Gastroesophageal sphincter (tissue), 4 donors: ENCODE results near the gene FXYD6. TPM values are rescaled to one million over a fixed set of nuclear protein-coding genes. Genes with fewer than 3 reads are reported as not detected.

Source experiments
- ATAC-seq: fragments of 150-250 bp; one replicate; pipeline ENCODE4 v1.9.1; 2016; ENCODE audit warnings: mild to moderate bottlenecking, moderate library complexity
- H3K27ac ChIP-seq, 4 donors: fragments of 200-600 bp; sonication (generic) in 3 of 4; 1 replicate in 3 of 4; 2 replicates in 1 of 4; pipeline ENCODE4 v1.5.1; 2016 to 2019
- H3K27me3 ChIP-seq: fragments of 200-600 bp; sonication (generic); one replicate; pipeline ENCODE4 v1.5.1; 2019
- H3K36me3 ChIP-seq, 2 donors: fragments of 200-600 bp; sonication (generic); one replicate each; pipeline ENCODE4 v1.5.1; 2019; ENCODE audit warnings: control low read depth in 1 of 2
- H3K4me1 ChIP-seq, 3 donors: fragments of 200-600 bp; sonication (generic); 1 replicate in 2 of 3; 2 replicates in 1 of 3; pipeline ENCODE4 v1.5.1; 2016 to 2019; ENCODE audit warnings: control low read depth in 2 of 3
- H3K4me3 ChIP-seq, 2 donors: fragments of 200-600 bp; sonication (generic); one replicate each; pipeline ENCODE4 v1.5.1; 2019; ENCODE audit warnings: mild to moderate bottlenecking in 1 of 2, moderate library complexity in 1 of 2
- H3K9me3 ChIP-seq, 3 donors: fragments of 200-600 bp; sonication (generic); one replicate each; pipeline ENCODE4 v1.5.1; 2017 to 2019; ENCODE audit warnings: control low read depth in 2 of 3
- CTCF ChIP-seq, 4 experiments: fragments of 200-600 bp in 2 of 4; fragments of 450-650 bp in 2 of 4; sonication (generic) in 1 of 4; IDR thresholded peaks; one replicate each; pipeline ENCODE4 v1.5.1; 2017 to 2019; ENCODE audit warnings: antibody characterized with exemption in 4 of 4, mild to moderate bottlenecking in 2 of 4, moderate library complexity in 2 of 4
- EP300 ChIP-seq: sonication (generic); formaldehyde crosslinking; IDR thresholded peaks from one replicate; pipeline ENCODE4 v1.6.1; 2017; ENCODE audit warnings: antibody characterized with exemption, mild to moderate bottlenecking
- POLR2A ChIP-seq, 2 donors: fragments of 450-650 bp; IDR thresholded peaks; one replicate each; pipeline ENCODE4 v1.6.1; 2017; ENCODE audit warnings: antibody characterized with exemption in 2 of 2, mild to moderate bottlenecking in 2 of 2, moderate library complexity in 1 of 2
- POLR2AphosphoS5 ChIP-seq: sonication (generic); formaldehyde crosslinking; IDR thresholded peaks from one replicate; pipeline ENCODE4 v1.6.1; 2017; ENCODE audit warnings: antibody characterized with exemption
- WGBS, 2 donors: methylation state at CpG; one replicate each; pipeline ENCODE4 v1.1.5; 2018; ENCODE audit warnings: low coverage in 1 of 2; 5-methylcytosine and 5-hydroxymethylcytosine counted together
- total RNA-seq, 4 donors: library from RNA; depleted of rRNA; stranded (reverse); fragments of >200 nt; gene quantifications; one replicate each; pipeline ENCODE4 v1.1.0, GENCODE V29; 2016

The FXYD6 gene
- total RNA-seq, 4 donors from 2014 or later, result 28.6 to 76.7 (median 74.4) TPM

DNA sequence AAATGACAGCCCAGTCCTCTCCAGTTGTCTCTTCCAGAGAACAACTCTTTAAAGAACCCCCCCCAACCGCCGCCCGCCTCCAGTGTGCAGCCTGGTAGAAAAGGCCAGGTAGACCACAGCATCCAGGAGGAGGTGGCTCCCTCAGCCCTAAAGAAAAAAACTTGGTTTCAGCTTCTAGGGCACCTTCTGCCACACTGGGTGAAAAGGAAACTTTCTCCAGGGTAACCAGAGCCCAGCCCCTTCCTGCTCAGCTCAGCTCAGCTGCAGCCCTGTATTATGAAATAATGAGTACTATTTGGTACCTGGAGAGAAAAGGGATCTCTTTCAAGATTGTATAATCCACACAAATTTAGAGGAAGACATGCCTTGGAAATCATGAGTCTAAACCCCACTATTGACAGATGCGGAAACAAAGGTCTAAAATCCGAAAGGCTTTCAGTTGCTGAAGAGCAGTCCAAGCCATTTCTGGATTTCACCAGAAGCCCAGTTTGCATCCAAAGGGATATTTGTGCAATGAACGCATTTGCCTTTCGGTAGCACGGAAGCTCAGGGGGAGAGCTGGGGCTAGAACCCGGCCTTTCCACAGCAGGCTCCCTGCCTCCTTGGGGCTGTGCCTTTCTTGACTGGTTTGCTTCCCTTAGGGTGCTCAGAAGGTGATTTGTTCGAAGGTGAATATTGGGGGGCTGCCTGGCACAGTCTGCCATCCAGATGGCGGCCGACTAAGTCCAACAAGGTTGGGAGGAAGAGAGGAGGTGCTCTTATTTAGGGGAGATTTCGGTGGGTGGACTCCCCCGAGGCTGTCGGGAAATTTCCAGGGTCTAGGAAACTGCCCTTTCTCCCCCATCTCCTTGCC, 3.3 kb downstream of the FXYD6 start:
- Histone ChIP-seq H3K36me3 (no peaks in the 10 kb centered on the region), H3K9me3 (no peaks in the 10 kb centered on the region), H3K4me3 (peak overlapping the region in 1 of 2 donors; percentile 6), H3K27me3 (peaks cover 10% of the 10 kb centered on the region), H3K27ac (peak overlapping the region in 3 of 4 donors; percentile 59 to 87 (median 83)), H3K4me1 (peaks cover 0 to 91% (median 28%) of the 10 kb centered on the region in 3 donors)
- TF ChIP-seq EP300, result no peak
- no peak for TF ChIP-seq CTCF (IDR thresholded peaks at IDR 0.05)
- no peak for TF ChIP-seq POLR2A (IDR thresholded peaks at IDR 0.05)
- no peak for TF ChIP-seq POLR2AphosphoS5
- 80 to 87% methylated on average over 1 to 11 of the region's 15 CpGs for WGBS, 2 donors
- ATAC-seq, result no peak

GRCh38 chr11:117872420-117872961, 4.0 kb downstream of the FXYD6 start:
- H3K9me3 ChIP-seq, result no peaks in the 10 kb centered on the region
- ATAC-seq, result peak; percentile 23
- peaks cover 10% of the 10 kb centered on the region for H3K27me3 ChIP-seq
- peak overlapping the region in 3 of 4 donors; percentile 59 to 87 (median 83) for H3K27ac ChIP-seq
- peaks cover 0 to 84% (median 26%) of the 10 kb centered on the region in 3 donors for H3K4me1 ChIP-seq
- H3K4me3 ChIP-seq, result peak overlapping the region in 1 of 2 donors; percentile 6
- no peaks in the 10 kb centered on the region for H3K36me3 ChIP-seq
- peak; percentile 20 for TF ChIP-seq POLR2AphosphoS5
- no peak for TF ChIP-seq EP300
- 24 to 50% methylated on average over 1 to 3 of the region's 12 CpGs for WGBS, 2 donors

GRCh38 chr11:117871784-117872183, 4.7 kb downstream of the FXYD6 start:
- Histone ChIP-seq H3K4me1 (peaks cover 0 to 84% (median 19%) of the 10 kb centered on the region in 3 donors), H3K27me3 (peaks cover 6% of the 10 kb centered on the region), H3K36me3 (no peaks in the 10 kb centered on the region), H3K9me3 (no peaks in the 10 kb centered on the region), H3K27ac (peak overlapping the region in 3 of 4 donors; percentile 59 to 87 (median 83)), H3K4me3 (no peak overlapping the region)
- ATAC-seq, result no peak
- TF ChIP-seq CTCF (IDR thresholded peaks at IDR 0.05) (no peak), POLR2A (IDR thresholded peaks at IDR 0.05) (no peak), EP300 (no peak), POLR2AphosphoS5 (no peak)
- WGBS, 2 donors, result 59% methylated on average over 4 of the region's 5 CpGs; no CpG with 5 or more reads in 1 of the 2 donors

- WGBS, 2 donors, result 75 to 83% methylated on average over 7 to 13 of the region's 18 CpGs
- peaks cover 0 to 88% (median 19%) of the 10 kb centered on the region in 3 donors for H3K4me1 ChIP-seq
- TF ChIP-seq EP300 (no peak), CTCF (IDR thresholded peaks at IDR 0.05) (no peak), POLR2A (IDR thresholded peaks at IDR 0.05) (no peak), POLR2AphosphoS5 (no peak)
Observed at GRCh38 chr11:117871160-117871559, 5.3 kb downstream of the FXYD6 start.

GRCh38 chr11:117870103-117870952, 6.1 kb downstream of the FXYD6 start:
- Histone ChIP-seq H3K4me1 (peaks cover 0 to 80% (median 19%) of the 10 kb centered on the region in 3 donors), H3K4me3 (no peak overlapping the region), H3K27ac (peak overlapping the region in 3 of 4 donors; percentile 11 to 65 (median 61)), H3K36me3 (no peaks in the 10 kb centered on the region), H3K27me3 (no peaks in the 10 kb centered on the region), H3K9me3 (no peaks in the 10 kb centered on the region)
- ATAC-seq, result no peak
- WGBS, 2 donors, result 83% methylated on average over 1 of the region's 9 CpGs; no CpG with 5 or more reads in 1 of the 2 donors
- TF ChIP-seq POLR2AphosphoS5 (no peak), CTCF (IDR thresholded peaks at IDR 0.05) (no peak), POLR2A (IDR thresholded peaks at IDR 0.05) (no peak), EP300 (no peak)

More at GRCh38 chr11:117871160-117871559, 5.3 kb downstream of the FXYD6 start:
- no peaks in the 10 kb centered on the region for H3K27me3 ChIP-seq
- ATAC-seq, result no peak
- peak overlapping the region in 1 of 4 donors; percentile 87 for H3K27ac ChIP-seq
- H3K36me3 ChIP-seq, result no peaks in the 10 kb centered on the region
- no peaks in the 10 kb centered on the region for H3K9me3 ChIP-seq
- H3K4me3 ChIP-seq, result no peak overlapping the region
